Suprapubic skin (tissue), 4 donors: ENCODE measurements around the gene HFM1. TPM values are rescaled to one million over a fixed set of nuclear protein-coding genes. Genes with fewer than 3 reads are reported as not detected.

ENCODE experiments used
- DNase-seq, 2 donors: peaks; one replicate each; pipeline ENCODE4 v3.0.0-alpha.2; 2019; ENCODE audit warnings: low spot score in 2 of 2
- H3K27ac ChIP-seq: fragments of 200-600 bp; sonication (generic); one replicate; pipeline ENCODE4 v1.5.1; 2019
- H3K27me3 ChIP-seq: fragments of 200-600 bp; sonication (generic); one replicate; pipeline ENCODE4 v1.5.1; 2019
- H3K36me3 ChIP-seq: fragments of 200-600 bp; sonication (generic); one replicate; pipeline ENCODE4 v1.5.1; 2019
- H3K4me1 ChIP-seq: fragments of 200-600 bp; sonication (generic); one replicate; pipeline ENCODE4 v1.5.1; 2019
- H3K4me3 ChIP-seq: fragments of 200-600 bp; sonication (generic); one replicate; pipeline ENCODE4 v1.5.1; 2019; ENCODE audit warnings: mild to moderate bottlenecking
- H3K9me3 ChIP-seq: fragments of 200-600 bp; sonication (generic); one replicate; pipeline ENCODE4 v1.5.1; 2019
- CTCF ChIP-seq, 2 donors: fragments of 200-600 bp in 1 of 2; fragments of 450-650 bp in 1 of 2; sonication (generic) in 1 of 2; IDR thresholded peaks; one replicate each; pipeline ENCODE4 v1.5.1; 2016 to 2019; ENCODE audit warnings: antibody characterized with exemption in 2 of 2, mild to moderate bottlenecking in 1 of 2, moderate library complexity in 1 of 2
- EP300 ChIP-seq: sonication (generic); formaldehyde crosslinking; IDR thresholded peaks from one replicate; pipeline ENCODE4 v1.6.1; 2017; ENCODE audit warnings: antibody characterized with exemption
- POLR2A ChIP-seq, 2 donors: fragments of 450-650 bp; IDR thresholded peaks; one replicate each; pipeline ENCODE4 v1.6.1; 2017; ENCODE audit warnings: antibody characterized with exemption in 2 of 2, mild to moderate bottlenecking in 2 of 2, moderate library complexity in 2 of 2
- POLR2AphosphoS5 ChIP-seq, 3 donors: sonication (generic); formaldehyde crosslinking; IDR thresholded peaks; one replicate each; pipeline ENCODE4 v1.6.1; 2017; ENCODE audit warnings: antibody characterized with exemption in 3 of 3
- WGBS: methylation state at CpG from one replicate; pipeline ENCODE4 v1.1.5; 2018; 5-methylcytosine and 5-hydroxymethylcytosine counted together
- total RNA-seq, 4 donors: library from RNA; depleted of rRNA; stranded (reverse); fragments of >200 nt; gene quantifications; one replicate each; pipeline ENCODE4 v1.1.0, GENCODE V29; 2016

Gene HFM1
- total RNA-seq, 4 donors from 2014 or later, result 1.0 TPM; not detected in 3

- no peak for DNase-seq
- Histone ChIP-seq H3K9me3 (no peaks in the 10 kb centered on the region), H3K27me3 (no peaks in the 10 kb centered on the region), H3K4me3 (no peak overlapping the region), H3K27ac (no peak overlapping the region), H3K36me3 (no peaks in the 10 kb centered on the region), H3K4me1 (no peaks in the 10 kb centered on the region)
- 85% methylated on average over 4 of the region's 4 CpGs for WGBS
- TF ChIP-seq EP300, result no peak
- TF ChIP-seq POLR2A (IDR thresholded peaks at IDR 0.05), result no peak
- TF ChIP-seq CTCF (IDR thresholded peaks at IDR 0.05), result no peak
- TF ChIP-seq POLR2AphosphoS5 (IDR thresholded peaks at IDR 0.05), result no peak
These were observed 179.8 kb downstream of the HFM1 start for GRCh38 chr1:91224878-91225277.

DNA sequence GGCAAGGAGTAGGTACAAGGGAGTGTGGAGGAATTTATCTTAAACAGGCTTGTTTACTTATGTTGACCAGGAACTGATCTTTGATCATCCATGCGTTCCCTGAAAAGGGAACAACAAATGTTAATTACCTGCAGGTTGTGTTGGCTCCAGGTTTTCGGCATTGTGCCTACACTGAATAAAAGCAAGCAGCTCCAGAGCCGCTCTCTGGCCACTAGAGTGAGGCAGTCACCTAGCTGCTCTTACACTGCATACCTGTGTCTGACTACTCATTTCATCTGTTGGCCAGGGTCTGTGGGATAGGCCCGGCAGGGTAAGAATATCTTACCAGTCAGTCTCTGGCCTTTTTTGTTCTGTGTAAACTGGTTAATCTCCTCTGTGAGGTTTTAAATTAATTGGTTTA, 183.6 kb downstream of the HFM1 start:
- 95% methylated on average over 4 of the region's 4 CpGs for WGBS
- no peak for DNase-seq
- no peaks in the 10 kb centered on the region for H3K27me3 ChIP-seq
- no peak for TF ChIP-seq EP300
- TF ChIP-seq POLR2A (IDR thresholded peaks at IDR 0.05), result no peak
- TF ChIP-seq CTCF (IDR thresholded peaks at IDR 0.05), result no peak
- TF ChIP-seq POLR2AphosphoS5 (IDR thresholded peaks at IDR 0.05), result no peak
- H3K9me3 ChIP-seq, result no peaks in the 10 kb centered on the region
- H3K36me3 ChIP-seq, result no peaks in the 10 kb centered on the region
- no peaks in the 10 kb centered on the region for H3K4me1 ChIP-seq
- H3K4me3 ChIP-seq, result no peak overlapping the region
- H3K27ac ChIP-seq, result no peak overlapping the region

DNA sequence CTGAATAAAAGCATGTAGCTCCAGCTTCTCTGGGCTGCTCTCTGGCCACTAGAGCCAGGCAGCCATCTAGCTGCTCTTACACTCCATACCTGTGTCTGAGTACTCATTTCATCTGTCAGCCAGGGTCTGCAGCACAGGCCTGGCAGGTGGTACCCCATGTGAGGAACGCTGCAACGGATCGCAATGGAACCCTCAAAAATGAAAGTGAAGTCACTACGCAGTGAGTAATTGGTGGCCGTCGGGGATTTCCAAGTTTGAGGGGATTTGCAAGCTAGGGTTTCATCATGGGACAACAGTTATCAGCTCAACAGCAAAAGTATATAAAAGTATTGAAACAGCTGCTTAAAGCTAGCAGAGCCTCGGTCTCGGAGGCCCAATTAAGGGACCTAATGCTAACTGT, 186.7 kb downstream of the HFM1 start:
- H3K9me3 ChIP-seq, result no peaks in the 10 kb centered on the region
- 97% methylated on average over 8 of the region's 8 CpGs for WGBS
- H3K4me3 ChIP-seq, result no peak overlapping the region
- H3K4me1 ChIP-seq, result no peaks in the 10 kb centered on the region
- no peak for DNase-seq
- H3K27ac ChIP-seq, result no peak overlapping the region
- H3K36me3 ChIP-seq, result no peaks in the 10 kb centered on the region
- no peak for TF ChIP-seq EP300
- no peak for TF ChIP-seq POLR2AphosphoS5 (IDR thresholded peaks at IDR 0.05)
- no peak for TF ChIP-seq CTCF (IDR thresholded peaks at IDR 0.05)
- TF ChIP-seq POLR2A (IDR thresholded peaks at IDR 0.05), result no peak
- no peaks in the 10 kb centered on the region for H3K27me3 ChIP-seq

Other genes with a start within 250 kb of the HFM1 start
- gene CDC7, start 96.0 kb upstream of the HFM1 start, total RNA-seq, result 1 to 10 TPM in 3 of 4 donors, under 1 TPM in 1; 0.47 to 5.4 (median 2.3) TPM